ENCODE data around the gene KCNIP4. TPM values are rescaled to one million over a fixed set of nuclear protein-coding genes. Genes with fewer than 3 reads are reported as not detected.

The KCNIP4 gene
- total and polyA plus RNA-seq, 2 experiments from 2014 or later, result 0.14 to 0.63 TPM

GRCh38 chr4:21032089-21032645 lies 916.4 kb downstream of the KCNIP4 start (continued):
- no peak for TF ChIP-seq ZNF462 (CRISPR knock-in tag; IDR thresholded peaks at IDR 0.05)
- no peak for TF ChIP-seq CREB1 (CRISPR knock-in tag; IDR thresholded peaks at IDR 0.05; ENCODE audit: low read depth)
- no peak for TF ChIP-seq ZNF331 (CRISPR knock-in tag; IDR thresholded peaks at IDR 0.05; ENCODE audit: low read depth)
- no peak for TF ChIP-seq REST (IDR thresholded peaks at IDR 0.05; ENCODE audit: unreplicated experiment)

GRCh38 chr4:21018817-21019216 lies 929.8 kb downstream of the KCNIP4 start:
- ATAC-seq, result no peak
- H2AFZ ChIP-seq, result no peak overlapping the region
- no peaks in the 10 kb centered on the region for H3K79me2 ChIP-seq (replicated peaks; ENCODE audit: insufficient read depth)
- no peak for DNase-seq (ENCODE audit: low spot score)
- no peaks in the 10 kb centered on the region for H3K36me3 ChIP-seq (ENCODE audit: insufficient read depth)
- Mint-ChIP-seq H3K27me3 (ENCODE audit: insufficient read depth, low read depth, poor library complexity) (peaks cover 1% of the 10 kb centered on the region), H3K4me3 (no peak overlapping the region), H3K27ac (no peak overlapping the region), H3K4me1 (no peaks in the 10 kb centered on the region), H3K9me3 (no peaks in the 10 kb centered on the region), H3K36me3 (ENCODE audit: low read depth) (no peaks in the 10 kb centered on the region)
- H3K4me1 ChIP-seq (ENCODE audit: insufficient read depth), result no peaks in the 10 kb centered on the region
- H3K4me2 ChIP-seq, result no peak overlapping the region
- peaks cover 6% of the 10 kb centered on the region; the same call in 1 of the 2 replicates for H3K9me2 ChIP-seq (ENCODE audit: insufficient read depth)
- H3F3A ChIP-seq (replicated peaks; ENCODE audit: low read depth), result no peaks in the 10 kb centered on the region
- no peaks in the 10 kb centered on the region for H4K20me1 ChIP-seq (replicated peaks; ENCODE audit: insufficient read depth)
- no peak overlapping the region for H3K4me3 ChIP-seq
- no peak overlapping the region for H3K27ac ChIP-seq (ENCODE audit: low read depth)
- no peaks in the 10 kb centered on the region for H3K27me3 ChIP-seq (ENCODE audit: insufficient read depth)
- TF ChIP-seq ZNF462 (CRISPR knock-in tag; IDR thresholded peaks at IDR 0.05) (no peak), ZNF331 (CRISPR knock-in tag; IDR thresholded peaks at IDR 0.05; ENCODE audit: low read depth) (no peak), CREB1 (CRISPR knock-in tag; IDR thresholded peaks at IDR 0.05; ENCODE audit: low read depth) (no peak)
